ENCODE measurements around the gene BMP3.

Gene BMP3

DNA sequence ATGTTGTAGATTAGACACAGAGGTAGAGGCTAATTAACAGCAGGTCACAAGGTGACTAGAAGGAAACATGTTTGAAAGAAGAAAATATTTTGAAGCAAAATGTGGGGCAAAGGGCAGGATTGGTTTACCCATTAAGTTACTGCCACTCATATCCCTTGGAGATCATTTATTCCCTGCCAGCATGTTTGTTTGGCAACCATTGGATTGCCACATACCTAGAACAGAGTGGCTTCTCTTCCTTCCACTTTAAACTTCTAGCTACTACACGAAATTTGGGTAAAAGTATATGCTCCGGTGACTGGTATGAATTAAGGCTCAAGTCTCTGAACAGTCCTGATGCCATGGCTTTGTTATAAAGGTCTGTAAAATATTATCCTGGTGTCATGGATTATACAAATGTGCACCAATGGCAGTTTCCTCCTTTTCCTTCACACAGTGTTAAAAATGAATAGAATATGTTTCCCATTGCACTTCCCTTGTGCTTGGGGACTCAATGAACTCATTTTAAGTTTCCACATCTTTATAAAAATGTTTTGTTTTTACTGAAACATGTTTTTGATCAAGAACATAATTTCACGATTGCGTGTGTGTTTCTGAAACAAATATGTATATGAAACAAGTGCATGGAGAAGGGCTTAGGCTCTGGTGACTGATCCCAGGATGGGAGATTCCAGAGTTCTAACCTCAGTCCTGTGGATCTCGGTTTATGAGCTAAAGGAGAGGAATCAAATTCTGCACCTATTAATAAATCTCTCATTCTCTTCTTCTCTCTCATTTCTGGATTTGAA, 12.3 kb downstream of the BMP3 start:
- DNase-seq = no peak

DNA sequence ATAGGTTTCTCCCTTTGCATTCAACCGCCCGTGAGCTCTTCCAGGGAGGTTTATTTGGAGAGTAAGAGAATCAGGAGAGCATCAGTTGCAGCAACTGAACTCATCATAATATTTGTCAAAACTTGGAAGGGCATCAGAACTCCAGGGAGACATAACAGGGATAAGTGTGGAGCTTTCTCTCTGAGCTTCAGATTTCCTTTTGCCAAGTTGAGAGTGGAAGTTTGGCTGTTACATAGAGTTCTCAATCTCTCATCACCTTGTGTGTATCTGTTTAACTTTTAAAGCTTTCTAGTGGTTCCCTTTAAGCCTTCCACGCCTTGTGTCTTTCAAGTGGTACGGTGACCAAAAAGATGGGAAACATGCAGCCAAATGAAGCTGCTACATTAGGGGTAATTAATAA, 18.8 kb downstream of the BMP3 start:
- no peak for DNase-seq

- DNase-seq = no peak
Observed at GRCh38 chr4:81049907-81050306, 19.4 kb downstream of the BMP3 start.

GRCh38 chr4:81052119-81053068, 21.9 kb downstream of the BMP3 start:
- DNase-seq = peak; percentile 79

GRCh38 chr4:81058621-81059020, 28.1 kb downstream of the BMP3 start:
- DNase-seq = no peak

- no peak for DNase-seq
Observed at GRCh38 chr4:81060587-81061343, 30.3 kb downstream of the BMP3 start.

- no peak for DNase-seq
Observed at GRCh38 chr4:81061344-81061730, 30.8 kb downstream of the BMP3 start.

GRCh38 chr4:81062001-81062400, 31.5 kb downstream of the BMP3 start:
- no peak for DNase-seq

DNA sequence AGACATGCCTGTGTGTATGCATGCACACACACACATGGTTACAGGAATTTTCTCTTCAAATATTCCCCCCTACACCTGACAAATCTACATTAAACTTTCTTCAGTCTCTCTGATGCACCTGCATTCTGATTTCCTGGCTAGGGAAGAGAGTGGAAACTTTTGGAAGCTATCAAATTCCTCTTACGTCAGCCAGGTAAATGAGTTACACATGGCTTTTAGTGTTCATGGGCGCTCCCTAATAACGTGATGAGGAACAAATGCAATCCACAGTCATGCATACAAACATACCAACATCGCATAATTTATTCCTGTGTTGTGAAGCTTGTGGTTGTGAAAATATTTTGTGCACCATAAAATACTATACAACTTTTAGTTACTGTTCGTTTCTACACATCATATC, 34.9 kb downstream of the BMP3 start:
- DNase-seq = no peak

DNA sequence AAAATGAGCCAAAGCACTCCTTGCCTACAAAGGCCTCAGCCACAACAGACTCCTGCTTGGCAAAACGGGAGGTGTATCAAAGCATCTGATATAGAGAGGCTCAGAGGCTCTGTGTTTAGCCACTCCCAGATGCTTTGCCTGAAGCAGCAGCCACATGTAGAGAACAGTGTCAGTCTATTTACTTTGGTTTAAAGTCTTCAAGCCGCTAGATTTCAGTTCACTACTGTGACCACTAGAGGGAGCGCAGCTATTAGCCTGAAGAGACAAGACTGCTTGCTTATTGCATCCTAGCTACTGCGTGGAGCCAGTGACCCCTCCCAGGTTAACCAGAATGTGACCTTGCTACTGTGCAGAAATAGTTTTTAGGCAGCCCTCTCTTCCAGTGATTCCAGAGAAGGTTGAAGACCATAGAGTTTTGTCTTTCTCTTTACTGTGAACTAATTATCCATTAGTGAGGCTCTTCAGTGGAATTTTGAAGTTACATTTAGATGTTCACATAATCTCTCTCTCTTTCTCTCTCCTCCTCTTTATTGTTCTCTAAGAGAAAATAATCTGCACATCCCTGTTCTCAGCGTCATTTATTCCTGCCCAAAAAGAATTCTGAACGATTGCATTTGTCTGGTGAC, 39.3 kb downstream of the BMP3 start:
- DNase-seq = peak; percentile 92

DNA sequence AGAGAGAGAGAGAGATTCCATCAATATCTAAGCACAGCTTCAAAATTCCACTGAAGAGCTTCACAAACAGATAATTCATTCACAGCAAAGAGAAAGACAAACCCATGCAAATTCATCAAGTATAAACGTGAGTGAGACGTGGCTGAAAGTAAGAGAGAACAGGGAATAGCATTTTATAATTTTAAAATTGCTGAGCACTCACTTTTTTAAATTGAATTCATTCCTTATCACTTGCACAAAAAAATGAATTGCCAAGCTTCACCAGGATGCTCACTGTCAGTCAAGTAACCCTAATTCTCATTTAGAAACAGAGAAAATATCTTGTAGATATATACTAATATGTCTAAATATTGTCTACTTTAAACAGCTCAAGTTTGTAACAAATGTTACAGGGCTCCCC, 40.5 kb downstream of the BMP3 start:
- DNase-seq = no peak

DNA sequence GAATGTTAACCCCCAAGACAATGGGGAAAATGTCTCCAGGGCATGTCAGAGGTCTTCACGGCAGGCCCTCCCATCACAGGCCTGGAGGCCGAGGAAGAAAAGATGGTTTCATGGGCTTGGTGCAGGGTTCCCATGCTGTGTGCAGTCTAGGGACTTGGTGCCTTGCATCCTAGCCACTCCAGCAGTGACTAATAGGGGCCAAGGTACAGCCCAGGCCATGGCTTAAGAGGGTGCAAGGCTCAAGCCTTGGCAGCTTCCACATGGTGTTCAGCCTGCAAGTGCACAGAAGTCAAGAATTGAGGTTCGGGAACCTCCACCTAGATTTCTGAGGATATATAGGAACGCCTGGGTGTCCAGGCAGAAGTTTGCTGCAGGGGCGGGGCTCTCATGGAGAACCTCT, 50.6 kb downstream of the BMP3 start:
- no peak for DNase-seq

- no peak for DNase-seq
Observed at GRCh38 chr4:81084029-81084428, 53.5 kb downstream of the BMP3 start.

- DNase-seq = no peak
Observed at GRCh38 chr4:81084634-81085033, 54.1 kb downstream of the BMP3 start.

GRCh38 chr4:81085291-81085690, 54.8 kb downstream of the BMP3 start:
- no peak for DNase-seq

DNA sequence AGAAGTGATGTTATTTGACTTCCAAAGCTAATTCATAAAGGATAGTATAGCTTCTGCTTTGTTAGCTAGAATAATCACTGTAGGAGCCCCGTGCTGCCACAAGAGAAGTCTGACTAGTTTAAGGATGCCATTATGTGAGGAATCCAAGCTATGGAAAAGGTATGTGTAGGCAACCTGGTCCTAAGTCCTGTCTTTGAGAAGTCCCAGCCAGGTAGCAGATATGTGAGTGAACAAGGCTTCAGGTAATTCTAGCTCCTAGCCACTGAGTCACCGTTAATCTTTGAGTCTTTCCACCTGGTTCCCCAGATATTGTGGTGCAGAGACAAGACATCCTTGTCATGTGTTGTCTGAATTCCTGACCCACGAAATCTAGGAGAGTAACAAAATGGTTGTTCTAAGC, 55.5 kb downstream of the BMP3 start:
- peak; percentile 61 for DNase-seq

- no peak for DNase-seq
Observed at GRCh38 chr4:81093720-81094401, 63.4 kb downstream of the BMP3 start.

GRCh38 chr4:81095389-81095788, 64.9 kb downstream of the BMP3 start:
- DNase-seq = no peak

DNA sequence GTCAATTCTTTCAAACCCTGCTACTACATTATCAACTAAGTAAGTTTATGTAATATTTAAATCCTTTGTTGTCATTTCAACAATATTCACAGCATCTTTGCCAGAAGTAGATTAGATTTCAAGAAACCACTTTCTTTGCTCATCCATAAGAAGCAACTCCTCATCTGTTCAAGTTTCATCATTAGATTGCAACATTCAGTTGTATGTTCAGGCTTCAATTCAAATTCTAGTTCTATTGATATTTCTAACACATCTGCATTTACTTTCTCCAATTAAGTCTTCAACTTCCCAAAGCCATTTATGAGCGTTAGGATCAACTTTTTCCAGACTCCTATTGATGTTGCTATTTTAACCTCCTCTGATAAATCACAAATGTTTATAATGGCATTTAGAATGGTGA, 66.1 kb downstream of the BMP3 start:
- DNase-seq = no peak

DNA sequence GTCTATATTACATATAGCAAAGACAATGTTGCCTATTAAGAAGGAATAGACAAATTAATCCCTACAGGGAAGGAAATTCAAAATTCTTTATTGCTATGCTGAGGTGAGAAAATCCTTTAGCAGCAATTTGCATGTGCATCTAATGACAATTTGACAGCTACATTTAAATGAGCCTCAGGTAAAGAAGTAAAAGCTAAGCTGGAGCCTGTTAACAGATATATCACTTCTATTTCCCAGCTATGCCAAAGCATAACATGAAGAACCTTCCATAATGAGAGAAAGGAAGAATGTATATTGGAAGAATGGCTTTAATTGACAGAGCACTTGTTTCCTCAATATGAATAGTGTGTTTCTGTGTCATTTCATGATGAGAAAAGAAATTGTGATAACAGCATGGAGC, 71.6 kb downstream of the BMP3 start:
- DNase-seq = no peak

- no peak for DNase-seq
Observed at GRCh38 chr4:81106150-81106549, 75.6 kb downstream of the BMP3 start.
